A549 treated with Mapracorat at 1 μM for 4 hours (cell line): ENCODE measurements around the gene SLC25A53. TPM values are rescaled to one million over a fixed set of nuclear protein-coding genes. Genes with fewer than 3 reads are reported as not detected.

ENCODE experiments used
- total RNA-seq: library from RNA; stranded (reverse); fragments of 200-300 nt; extraction: Qiagen RNA extraction; gene quantifications from 5 replicates; pipeline ENCODE4 v1.2.3, GENCODE V29; 2022

The SLC25A53 gene, protein sequence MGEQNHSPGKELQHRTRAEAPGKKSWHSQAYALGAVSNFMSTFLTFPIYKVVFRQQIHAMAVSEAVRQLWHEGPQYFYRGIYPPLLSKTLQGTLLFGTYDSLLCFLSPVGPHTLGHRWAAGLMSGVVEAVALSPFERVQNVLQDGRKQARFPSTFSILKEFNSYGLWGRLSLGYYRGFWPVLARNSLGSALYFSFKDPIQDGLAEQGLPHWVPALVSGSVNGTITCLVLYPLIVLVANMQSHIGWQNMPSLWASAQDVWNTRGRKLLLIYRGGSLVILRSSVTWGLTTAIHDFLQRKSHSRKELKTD
- 3.8 to 4.9 TPM (median 4.4 TPM) in 5 replicates for total RNA-seq

DNA sequence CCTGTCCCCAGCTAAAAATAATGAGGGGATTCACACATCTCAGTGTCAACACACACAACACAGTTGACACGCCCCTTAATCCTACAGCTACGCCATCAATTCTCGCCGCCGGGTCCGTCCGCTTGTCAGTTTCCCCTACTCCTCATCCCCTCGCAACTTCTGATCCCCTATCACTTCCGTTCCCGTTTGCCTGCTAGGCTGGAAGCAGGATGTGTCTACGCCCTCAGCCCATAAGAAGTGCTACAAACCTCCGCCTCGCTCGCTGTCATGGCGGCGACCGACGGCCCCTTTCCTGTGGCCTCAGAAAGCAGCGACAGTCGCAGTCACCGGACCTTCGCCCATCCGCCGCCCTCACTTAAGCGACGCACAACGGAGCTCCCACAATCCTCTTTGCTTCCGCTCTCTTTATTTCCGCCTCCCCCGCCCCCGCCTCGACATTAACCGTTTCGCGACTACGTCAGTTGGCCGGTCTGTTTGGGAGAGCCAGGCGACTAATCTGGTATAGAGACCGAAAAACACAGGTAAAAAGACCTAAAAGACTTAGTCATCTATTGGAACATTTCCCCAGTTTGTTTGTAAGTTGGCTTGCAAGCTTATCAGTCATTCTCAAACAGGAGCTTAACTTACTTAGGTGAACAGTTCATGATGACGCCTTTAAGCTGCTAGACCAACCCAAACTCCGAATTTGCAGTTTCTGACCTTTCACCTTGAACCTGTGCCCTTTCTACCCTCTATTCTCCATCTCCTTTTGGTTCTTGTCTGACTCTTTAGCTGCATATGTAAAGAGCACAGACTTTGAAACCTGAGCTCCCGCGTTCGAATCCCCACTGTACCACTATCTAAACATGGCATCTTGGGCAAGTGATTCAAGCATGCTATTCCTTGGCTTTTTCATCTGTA, at the start of gene SLC25A53:
Gene SLC25A53 (minus strand): TSS at position 380 of the 900 bp plus-strand sequence. CDS start 51,752 bp downstream, outside the sequence.

DNA sequence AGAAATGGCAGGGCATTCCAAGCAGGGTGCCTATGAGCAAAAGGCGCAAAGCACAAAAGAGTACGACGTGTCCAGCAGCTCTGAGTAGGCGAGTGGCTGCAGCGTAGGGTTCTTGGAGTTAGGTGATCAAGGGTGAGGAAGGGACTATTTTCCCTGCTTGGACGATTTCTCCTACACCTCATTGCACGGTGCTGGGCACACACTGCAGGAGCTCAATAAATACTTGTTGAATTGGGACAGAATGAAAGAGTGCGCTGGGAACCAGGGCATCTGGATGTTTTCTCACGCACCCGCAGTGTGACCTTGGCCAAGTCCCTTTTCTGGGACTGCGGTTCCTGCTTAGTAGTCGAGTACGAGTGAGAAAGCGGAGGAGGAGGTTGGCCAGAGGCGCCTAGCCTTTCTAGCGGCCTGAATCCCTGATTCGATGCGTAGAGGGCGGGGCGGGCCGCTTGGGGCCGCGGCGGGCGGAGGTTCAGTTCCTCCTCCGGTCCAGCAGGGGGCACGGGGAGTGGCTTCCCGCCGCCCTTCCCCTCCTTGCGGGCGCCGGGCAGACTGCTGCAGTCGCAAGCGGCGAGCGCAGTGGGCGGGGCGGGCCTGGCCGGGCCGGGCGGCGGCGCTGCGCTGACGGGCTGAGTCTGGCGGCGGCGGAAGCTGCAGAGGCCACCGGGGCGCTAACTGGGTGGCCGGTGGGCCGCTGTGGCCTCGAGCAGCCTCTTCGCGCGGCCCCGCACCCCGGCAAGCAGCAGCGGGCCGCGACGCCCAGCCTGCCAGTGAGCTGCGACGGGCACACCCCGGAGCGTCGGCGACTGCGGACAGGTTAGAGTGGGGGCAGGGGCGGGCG, 9.3 kb upstream of the SLC25A53 start, which contains the start of gene FAM199X:
Gene FAM199X (plus strand): TSS at position 560 of the 841 bp plus-strand sequence. CDS start 333 bp downstream, outside the sequence.

DNA sequence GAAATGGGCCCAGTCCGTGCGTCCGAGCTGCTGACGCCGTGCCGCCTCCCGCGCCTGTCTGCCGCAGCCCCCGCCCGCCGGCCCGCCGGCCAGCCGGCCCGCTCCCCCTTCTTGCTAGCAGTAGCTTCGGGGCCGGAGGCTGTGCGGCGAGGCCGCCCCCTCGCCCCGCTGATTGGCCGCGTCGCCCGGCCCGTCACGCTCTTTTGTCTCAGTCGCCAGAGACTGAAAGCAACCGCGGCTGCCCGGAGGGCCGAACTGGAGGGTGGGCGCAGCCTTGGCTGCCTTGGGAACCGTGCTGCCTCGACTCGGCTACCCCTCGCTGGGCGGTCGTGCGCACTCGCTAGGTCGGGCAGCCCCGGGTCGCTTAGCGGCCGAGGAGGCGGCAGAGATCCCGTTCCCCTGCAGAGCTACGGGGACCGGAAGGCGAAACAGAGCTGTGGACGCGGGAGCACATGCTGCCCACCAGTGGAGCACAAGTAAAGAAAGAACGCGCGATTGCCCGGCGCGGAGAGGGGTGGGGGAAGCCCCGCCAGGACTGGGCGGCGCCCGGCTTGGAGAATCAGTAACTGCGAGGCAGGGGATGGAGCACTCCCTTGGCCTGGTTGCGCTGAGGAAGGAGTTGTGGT, 44.4 kb downstream of the SLC25A53 start, which contains the start of gene ZCCHC18:
Gene ZCCHC18 (plus strand): TSS at position 198 of the 626 bp plus-strand sequence. CDS start 1,589 bp downstream, outside the sequence.

DNA sequence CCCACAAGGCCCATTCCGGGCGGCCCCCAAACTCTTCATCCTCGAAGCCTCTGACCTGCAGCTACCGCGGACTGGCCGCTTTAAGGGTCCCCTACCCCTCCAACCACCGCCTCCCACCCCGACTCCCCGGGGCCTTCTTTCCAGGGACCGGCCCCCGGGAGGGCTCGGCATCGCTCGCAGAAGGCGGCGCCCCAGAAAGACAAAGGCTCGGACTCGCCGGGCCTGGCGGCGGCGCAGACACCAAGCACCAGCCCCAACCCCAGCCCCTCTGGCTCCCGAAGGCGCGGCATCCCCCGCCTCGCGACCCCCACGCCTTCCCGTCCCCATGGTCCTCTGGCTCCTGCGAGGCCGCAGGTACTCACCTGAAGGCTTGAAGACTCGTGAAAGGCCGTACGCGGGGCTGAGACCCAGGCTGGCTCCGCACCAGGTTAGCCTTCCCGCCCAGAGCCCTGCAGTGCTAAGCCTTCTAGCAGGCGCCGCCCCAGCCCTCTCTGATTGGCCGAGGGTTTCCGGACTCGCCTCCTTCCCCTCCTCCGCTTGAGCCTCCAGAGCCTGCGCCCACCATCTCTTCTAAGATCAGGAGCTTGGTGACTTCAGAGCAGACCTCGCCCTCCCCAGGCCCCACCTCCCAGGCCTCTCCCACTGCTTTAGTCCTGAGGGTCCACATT, 80.9 kb downstream of the SLC25A53 start, which contains the start of gene TMSB15C:
Gene TMSB15C (minus strand): TSS at position 459 of the 668 bp plus-strand sequence.

Other genes with a start within 250 kb of the SLC25A53 start
- gene TMSB15B, start 194.4 kb downstream of the SLC25A53 start, total RNA-seq, result 5.0 to 8.8 TPM (median 6.9 TPM) in 5 replicates
- not detected in 5 replicates for gene H2BW1, start 143.3 kb downstream of the SLC25A53 start, total RNA-seq
- gene H2BW2, start 117.1 kb downstream of the SLC25A53 start, total RNA-seq, result not detected in 5 replicates
- 0.07 to 0.33 TPM (median 0.23 TPM) in 4 of 5 replicates, not detected in the other for gene TMSB15C, start 80.8 kb downstream of the SLC25A53 start, total RNA-seq
- 0.14 to 0.25 TPM in 2 of 5 replicates, not detected in the others for gene ZCCHC18, start 44.5 kb downstream of the SLC25A53 start, total RNA-seq
- 13.8 to 18.8 TPM (median 17.5 TPM) in 5 replicates for gene FAM199X, start 9.4 kb upstream of the SLC25A53 start, total RNA-seq
- 0.10 to 0.11 TPM in 2 of 5 replicates, not detected in the others for gene ESX1, start 97.9 kb upstream of the SLC25A53 start, total RNA-seq